GM12878 (cell line): ENCODE results near the gene CKMT2.

Experiments
- CEBPB ChIP-seq, 2 experiments: fragments of 150-350 bp in 1 of 2; IDR thresholded peaks; 2 replicates each; pipeline ENCODE4 v1.6.1; 2012 to 2014; ENCODE audit warnings: low read depth in 2 of 2, low read length in 2 of 2, borderline replicate concordance in 1 of 2, inconsistent platforms in 1 of 2
- EP300 ChIP-seq, 2 experiments: fragments of 150-350 bp in 1 of 2; IDR thresholded peaks; 2 replicates each; pipeline ENCODE4 v1.6.1; 2011 to 2012; ENCODE audit warnings: low read depth in 2 of 2, low read length in 2 of 2, borderline replicate concordance in 1 of 2, improper control_type of control experiment in 1 of 2, inconsistent platforms in 1 of 2; ENCODE audit not compliant: control insufficient read depth in 1 of 2
- NR2C2 ChIP-seq: IDR thresholded peaks from 2 replicates; pipeline ENCODE4 v1.6.1; 2011; ENCODE audit warnings: borderline replicate concordance, low read depth; ENCODE audit not compliant: control insufficient read depth, insufficient read length
- ZBTB33 ChIP-seq: fragments of 450-650 bp; IDR thresholded peaks from 2 replicates; pipeline ENCODE4 v1.6.1; 2017; ENCODE audit warnings: mild to moderate bottlenecking
- TF ChIP-seq, protein P1 (sequence below), 3 experiments: IDR thresholded peaks in 2 of 3; conservative IDR thresholded peaks in 1 of 3; 2 replicates each; pipeline ENCODE4 v1.5.1; 2011; ENCODE audit warnings: low read depth in 3 of 3, low read length in 3 of 3, mild to moderate bottlenecking in 3 of 3, control low read depth in 2 of 3, moderate library complexity in 2 of 3, inconsistent platforms in 1 of 3, mixed read lengths in 1 of 3; ENCODE audit not compliant: control insufficient read depth in 2 of 3, insufficient read depth in 1 of 3; ENCODE audit errors: extremely low read depth in 1 of 3

DNA sequence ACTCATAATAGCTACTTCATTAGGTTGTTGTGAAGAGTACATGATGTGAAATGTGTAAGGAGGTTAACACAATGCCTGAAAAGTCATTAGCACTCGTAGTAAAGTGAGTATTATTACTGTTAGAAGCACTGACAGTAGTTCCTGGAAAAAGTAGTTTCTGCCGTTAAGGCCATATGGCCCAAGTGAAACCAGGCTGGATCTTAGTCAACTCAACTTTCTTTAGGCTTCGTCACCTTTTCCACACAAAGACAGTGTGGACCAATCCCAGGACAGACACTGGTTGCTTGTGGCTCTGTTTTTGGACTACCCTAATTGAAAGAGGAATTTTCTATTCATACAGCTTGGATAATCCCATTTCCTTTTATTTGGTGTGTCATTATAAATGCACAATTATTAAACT, 29.4 kb upstream of the CKMT2 start:
- TF ChIP-seq ZBTB33 (no peak), NR2C2 (no peak), CEBPB (IDR thresholded peaks at IDR 0.05; ENCODE audit: borderline replicate concordance in 1 of 2, low read depth in 2 of 2, low read length in 2 of 2) (no peak), EP300 (IDR thresholded peaks at IDR 0.05; ENCODE audit: borderline replicate concordance in 1 of 2, control insufficient read depth in 1 of 2, low read depth in 2 of 2, low read length in 2 of 2) (no peak)
- TF ChIP-seq, protein P1, sequence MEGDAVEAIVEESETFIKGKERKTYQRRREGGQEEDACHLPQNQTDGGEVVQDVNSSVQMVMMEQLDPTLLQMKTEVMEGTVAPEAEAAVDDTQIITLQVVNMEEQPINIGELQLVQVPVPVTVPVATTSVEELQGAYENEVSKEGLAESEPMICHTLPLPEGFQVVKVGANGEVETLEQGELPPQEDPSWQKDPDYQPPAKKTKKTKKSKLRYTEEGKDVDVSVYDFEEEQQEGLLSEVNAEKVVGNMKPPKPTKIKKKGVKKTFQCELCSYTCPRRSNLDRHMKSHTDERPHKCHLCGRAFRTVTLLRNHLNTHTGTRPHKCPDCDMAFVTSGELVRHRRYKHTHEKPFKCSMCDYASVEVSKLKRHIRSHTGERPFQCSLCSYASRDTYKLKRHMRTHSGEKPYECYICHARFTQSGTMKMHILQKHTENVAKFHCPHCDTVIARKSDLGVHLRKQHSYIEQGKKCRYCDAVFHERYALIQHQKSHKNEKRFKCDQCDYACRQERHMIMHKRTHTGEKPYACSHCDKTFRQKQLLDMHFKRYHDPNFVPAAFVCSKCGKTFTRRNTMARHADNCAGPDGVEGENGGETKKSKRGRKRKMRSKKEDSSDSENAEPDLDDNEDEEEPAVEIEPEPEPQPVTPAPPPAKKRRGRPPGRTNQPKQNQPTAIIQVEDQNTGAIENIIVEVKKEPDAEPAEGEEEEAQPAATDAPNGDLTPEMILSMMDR (IDR thresholded peaks at IDR 0.05 in 2 of 3, conservative IDR thresholded peaks at IDR 0.05 in 1 of 3; ENCODE audit: control insufficient read depth in 2 of 3, extremely low read depth in 1 of 3, insufficient read depth in 1 of 3, low read depth in 3 of 3, low read length in 3 of 3): no peak
